Tongue (tissue), 2 donors: Measurements from ENCODE around the gene NEURL4. TPM values are rescaled to one million over a fixed set of nuclear protein-coding genes. Genes with fewer than 3 reads are reported as not detected.

ENCODE experiments used
- DNase-seq: peaks from one replicate; pipeline ENCODE4 v3.0.0-alpha.2; 2015
- total RNA-seq: library from RNA; depleted of rRNA; stranded (reverse); fragments of >200 nt; gene quantifications from one replicate; pipeline ENCODE4 v1.2.3, GENCODE V29; 2014

Gene NEURL4
- total RNA-seq, 1 donor from 2014 or later = 22.5 TPM

DNA sequence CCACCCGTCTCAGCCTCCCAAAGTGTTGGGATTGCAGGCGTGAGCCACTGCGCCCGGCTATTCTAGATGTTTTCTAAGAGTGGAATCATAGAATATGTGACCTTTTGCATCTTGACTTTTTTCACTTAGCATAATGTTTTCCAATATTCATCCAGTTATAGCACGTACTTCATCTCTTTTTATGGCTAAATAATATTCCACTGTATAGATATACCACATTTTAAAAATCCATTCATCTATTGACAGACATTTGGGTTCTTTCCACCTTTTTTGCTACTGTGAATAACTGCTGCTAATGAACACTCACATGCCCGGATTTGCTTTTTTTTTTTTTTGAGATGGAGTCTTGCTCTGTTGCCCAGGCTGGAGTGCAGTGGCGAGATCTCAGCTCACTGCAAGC, 25.0 kb downstream of the NEURL4 start:
- DNase-seq = no peak

DNA sequence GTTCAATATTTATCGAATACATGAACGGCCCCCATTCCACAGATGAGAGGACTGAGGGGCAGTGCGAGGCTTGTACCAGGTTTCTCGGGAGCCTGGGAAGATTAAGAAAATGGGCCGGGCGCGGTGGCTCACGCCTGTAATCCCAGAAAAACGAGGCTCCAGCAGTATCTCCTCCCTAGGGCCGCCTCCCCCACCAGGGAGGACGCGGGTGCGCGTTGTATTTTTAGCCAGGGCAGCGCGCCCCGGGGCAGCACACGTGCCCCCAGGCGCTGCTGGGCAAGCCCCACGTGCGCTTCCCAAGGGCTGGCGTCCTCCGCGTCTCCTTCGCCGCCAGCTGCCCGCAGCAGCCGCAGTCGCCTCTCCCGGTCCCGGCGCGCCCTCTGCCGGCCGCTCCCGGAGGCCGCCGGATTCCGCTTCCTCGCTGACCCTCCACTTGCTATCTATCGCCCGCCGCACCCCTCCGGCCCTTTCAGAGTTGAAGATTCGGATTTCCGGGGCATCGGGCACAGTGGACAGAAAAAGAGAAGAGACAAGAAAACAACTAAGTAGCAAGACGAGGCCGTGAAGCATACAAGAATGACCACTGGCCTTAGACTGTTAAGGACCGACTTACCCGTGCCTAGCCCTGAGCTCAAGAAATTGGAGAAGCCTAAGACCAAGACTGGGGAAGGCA, 32.8 kb downstream of the NEURL4 start:
- peak; percentile 90 for DNase-seq

DNA sequence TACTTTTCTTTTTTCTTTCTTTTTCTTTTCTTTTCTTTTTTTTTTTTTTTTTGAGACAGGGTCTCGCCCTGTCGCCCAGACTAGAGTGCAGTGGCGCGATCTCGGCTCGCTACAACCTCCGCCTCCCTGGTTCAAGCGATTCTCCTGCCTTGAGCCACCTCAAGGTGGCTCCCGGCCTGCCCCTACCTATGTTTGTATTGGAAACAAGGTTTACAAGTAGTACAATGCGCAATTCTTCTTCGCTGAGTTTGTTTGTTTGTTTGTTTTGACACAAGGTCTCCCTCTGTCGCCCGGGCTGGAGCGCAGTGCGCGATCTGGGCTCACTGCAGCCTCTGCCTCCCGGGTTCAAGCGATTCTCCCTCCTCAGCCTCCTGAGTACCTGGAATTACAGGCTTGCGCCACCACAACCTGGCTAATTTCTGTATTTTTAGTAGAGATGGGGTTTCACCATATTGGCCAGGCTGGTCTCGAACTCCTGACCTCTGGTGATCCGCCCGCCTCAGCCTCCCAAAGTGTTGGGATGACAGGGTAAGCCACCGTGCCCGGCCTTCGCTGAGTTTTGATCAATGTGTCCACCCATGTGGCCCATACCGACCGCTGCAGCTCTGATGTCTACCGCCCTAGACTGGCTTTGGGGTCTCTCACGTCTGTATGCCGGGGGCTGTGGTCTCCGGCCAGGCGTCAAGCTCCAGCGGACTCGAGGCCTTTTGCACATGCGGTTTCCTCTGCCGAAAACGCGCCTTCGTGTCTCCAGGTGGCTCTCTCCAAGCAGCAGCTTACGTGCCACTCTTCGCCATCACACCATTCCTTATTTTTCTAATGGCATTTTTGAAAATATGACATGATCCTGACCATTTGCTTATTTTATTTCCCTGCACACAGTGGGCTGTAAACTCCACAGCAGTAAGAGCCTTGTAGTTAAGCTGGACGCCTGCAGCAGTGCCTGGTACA, 33.6 kb downstream of the NEURL4 start:
- no peak for DNase-seq

DNA sequence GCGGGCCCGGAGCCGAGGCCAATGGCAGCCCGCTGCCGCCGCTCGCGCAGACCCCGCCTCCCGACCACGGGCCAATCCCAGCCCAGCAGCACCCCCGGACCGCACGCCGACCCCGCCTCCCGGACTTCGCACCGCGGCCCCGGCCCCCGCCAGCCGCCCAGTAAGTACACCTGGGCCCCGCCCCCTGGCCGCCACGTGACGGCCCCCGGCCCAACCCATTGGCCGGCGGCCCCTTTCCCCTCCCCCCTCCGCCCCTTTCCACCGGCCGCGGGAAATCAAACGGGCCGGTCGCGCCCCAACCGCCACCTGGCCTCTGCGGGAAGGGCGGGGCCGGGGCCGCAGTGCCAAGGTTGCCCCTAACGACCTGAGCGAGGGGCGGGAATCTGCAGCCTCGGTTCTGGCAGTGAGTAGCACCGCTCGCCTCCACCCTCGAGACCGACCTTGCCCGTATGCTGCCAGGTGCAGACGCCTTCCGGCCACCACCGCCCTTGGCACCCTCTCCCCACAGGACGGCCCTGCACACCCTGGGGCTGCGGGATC, 34.5 kb downstream of the NEURL4 start, which contains the start of gene YBX2:
Gene YBX2 (minus strand): TSS at position 26 of the 540 bp plus-strand sequence. CDS start 139 bp downstream, outside the sequence.
- peak; percentile 67 for DNase-seq

DNA sequence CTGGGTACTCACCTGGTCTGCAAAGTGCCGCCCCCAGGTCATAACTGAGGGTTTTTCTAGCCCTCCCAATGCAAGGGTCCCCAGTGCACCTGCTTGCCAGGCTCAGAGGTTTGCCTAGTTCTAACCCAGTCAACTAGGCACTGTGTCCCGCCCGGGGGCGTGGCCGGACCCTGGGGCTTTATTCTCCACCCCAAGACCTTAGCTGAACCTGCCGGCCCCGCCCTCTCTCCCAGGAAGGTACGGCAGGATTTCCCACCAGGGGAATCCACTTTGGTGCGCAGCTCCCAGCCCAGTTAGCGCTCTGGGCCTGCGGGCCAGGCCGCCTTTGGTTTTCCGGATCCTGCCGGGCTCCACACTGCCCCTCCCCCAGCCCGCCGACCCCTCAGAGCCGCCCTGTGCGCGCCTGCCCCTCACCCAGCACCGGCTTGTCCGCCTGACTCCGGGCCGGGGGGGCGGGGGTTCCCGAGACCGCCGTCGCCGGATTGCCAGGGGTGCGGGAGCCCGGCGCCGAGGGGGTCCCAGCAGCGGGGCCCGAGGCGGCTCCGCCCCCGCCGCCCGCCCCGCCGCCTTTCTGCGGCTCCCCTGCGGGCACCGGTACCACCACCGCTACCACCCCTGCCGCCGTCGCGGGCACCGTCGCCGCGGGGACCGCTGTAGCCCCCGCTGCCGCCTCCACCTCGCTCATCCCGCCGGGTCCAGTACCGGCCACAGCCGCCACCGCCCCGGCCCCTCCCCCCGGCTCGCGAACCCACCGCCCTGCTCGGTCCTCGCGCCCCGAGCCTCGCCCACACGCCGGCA, 35.1 kb downstream of the NEURL4 start:
- DNase-seq = no peak

DNA sequence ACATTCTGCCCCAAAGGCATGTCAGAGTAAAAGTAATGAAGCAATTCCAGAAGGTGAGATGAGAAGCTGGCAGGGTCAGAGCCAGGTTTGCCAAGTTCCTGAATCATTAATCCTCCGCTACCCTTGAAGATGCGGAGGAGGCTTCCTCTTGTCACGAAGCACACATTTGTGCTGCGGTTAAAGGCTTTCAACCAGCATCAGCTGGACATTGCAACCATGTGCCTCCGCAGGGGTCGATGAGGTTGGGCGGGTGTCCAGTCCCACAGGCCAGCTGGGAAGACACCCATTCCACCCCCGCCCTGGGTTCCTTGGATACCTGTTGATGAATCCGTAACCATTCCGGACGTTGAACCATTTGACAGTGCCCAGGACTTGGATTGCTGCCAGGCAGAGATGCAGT, 36.0 kb downstream of the NEURL4 start:
- DNase-seq = no peak

DNA sequence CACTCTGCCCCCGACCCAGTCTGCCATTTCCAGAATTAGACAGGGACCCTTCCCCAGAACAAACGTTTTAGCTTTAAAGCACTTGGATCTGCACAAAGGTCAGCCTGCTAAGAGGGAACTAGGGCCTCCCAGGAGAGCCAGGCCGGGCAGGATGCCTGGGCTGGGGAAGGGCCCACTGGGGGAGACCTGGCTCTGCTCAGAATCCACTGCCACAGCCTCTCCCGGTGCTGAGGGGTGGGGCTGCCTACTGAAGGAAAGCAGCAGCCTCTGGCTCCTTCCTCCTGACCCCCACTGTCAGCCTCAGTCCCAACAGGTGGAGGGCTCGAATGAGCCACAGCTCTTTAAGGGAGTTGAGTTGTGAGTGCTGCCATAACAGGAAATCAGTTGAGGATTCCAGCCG, 36.4 kb downstream of the NEURL4 start:
- peak; percentile 27 for DNase-seq

DNA sequence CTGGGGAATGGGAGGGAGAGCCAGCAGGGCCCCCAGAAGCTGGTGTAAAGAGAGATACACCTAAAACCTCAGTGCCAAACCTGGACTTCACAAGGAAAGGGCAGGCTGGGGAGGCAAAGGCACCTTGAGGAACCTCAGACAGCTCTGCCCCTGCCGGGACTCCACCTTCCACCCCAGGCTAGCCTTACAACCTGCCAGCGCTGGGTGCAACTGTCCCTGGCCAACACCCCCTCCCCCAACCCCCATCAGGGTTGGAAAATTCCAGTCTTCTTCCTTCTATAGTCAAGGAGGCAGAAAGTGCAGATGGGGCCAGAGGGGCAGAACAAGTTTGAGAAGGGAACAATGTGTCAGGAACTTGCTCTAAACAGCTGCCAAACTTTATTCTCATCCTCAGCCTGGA, 36.9 kb downstream of the NEURL4 start:
- no peak for DNase-seq

DNA sequence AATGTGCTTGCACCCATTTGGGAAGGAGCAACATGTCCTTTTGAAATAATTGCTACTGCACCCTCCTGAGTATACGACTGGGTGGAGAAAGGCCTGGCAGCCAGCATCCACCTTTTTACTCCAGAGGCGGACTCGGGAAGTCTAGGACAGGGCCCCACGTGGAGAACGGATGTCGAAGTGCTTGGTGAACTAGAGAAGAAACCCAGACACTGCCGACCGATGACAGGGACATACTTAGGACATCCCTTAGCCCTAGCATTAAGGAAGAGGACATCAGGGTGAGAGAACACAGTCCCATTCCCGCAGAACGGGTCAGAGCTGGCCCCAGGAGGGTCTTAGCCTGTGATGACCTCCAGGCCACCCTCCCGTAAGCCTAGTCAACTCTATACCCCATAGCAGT, 38.5 kb downstream of the NEURL4 start:
- DNase-seq = no peak

DNA sequence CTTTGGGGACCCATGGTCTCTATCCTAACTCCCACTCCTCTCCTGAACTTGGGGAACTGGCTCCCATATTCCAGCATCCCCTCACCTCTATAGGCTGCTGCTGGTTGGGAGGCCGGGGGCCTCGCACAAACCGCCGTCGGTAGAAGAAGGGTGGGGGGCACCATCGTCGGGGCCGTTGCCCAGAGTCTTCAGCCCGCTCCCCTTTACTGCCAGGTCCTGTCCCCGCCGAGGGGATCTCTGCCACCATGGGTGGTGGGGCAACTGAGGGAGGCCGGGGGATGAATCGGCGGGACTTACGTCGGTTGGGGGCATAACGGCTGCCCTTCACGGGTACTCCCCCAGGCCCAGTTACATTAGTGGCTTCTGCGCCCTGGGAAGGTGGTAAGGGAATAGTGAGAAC, 39.0 kb downstream of the NEURL4 start:
- DNase-seq = no peak

DNA sequence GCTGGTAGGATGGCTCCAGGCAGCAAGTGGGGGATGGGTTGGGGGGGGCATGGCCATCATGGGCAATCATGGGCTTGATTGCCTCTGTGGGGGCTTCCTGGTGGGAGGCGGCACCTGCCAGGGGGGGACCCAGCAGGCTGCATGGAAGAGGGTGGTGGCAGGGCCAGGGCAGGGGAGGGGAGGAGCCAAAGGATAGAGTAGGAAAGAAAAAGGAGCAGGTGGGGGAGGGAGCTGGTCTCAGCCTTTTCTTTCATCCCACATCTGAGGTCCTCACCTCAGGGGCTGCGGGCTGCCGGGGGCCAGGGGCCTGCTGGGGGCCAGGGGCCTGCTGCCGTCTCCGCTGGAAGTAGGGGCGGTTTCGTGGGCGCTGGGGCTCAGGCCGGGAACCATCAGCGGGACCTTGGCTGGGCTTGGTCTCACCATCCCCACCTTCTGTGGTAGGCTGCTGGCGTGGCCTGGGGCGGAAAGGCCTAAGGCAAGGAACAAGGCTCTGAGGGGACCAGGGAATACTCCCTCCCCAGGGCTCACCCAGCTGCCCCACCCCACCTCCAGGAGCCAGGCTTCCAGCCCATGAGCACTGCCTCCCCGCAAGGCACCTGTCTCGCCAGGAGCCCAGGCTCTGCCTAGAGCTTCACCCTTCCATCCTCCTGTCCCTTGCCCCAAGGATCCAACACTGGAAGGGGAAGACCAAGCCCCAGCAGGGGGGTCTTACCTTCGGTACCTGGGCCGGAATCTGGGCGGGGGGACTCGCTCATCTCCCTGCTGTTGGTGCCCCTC, 39.7 kb downstream of the NEURL4 start:
- DNase-seq = no peak

DNA sequence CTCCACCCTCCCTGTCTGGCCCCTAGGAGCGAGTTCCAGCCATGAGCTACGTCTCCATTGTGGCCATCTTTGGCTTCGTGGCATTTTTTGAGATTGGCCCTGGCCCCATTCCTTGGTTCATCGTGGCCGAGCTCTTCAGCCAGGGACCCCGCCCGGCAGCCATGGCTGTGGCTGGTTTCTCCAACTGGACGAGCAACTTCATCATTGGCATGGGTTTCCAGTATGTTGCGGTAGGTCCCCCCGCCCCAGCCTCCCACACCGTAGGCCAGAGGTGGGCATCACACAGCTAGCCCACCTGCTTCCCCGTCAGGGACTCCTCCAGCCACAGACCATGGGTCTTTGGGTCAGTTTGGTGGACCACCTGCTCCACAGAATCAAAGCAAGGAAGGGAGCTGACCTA, 43.5 kb downstream of the NEURL4 start:
- no peak for DNase-seq

DNA sequence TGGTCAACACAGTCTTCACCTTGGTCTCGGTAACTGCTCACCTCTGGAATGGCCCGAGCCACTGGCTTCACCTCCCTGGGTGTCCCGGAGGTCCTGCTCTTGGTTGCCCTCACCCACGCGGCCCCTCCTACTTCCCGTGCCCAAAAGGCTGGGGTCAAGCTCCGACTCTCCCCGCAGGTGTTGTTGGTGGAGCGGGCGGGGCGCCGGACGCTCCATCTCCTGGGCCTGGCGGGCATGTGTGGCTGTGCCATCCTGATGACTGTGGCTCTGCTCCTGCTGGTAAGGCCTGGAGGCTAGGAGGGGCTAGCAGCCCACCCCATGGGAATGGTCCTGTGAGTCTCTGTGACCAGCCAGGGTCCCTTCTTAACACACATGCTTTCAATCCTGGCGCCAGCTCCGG, 44.2 kb downstream of the NEURL4 start:
- DNase-seq = no peak

DNA sequence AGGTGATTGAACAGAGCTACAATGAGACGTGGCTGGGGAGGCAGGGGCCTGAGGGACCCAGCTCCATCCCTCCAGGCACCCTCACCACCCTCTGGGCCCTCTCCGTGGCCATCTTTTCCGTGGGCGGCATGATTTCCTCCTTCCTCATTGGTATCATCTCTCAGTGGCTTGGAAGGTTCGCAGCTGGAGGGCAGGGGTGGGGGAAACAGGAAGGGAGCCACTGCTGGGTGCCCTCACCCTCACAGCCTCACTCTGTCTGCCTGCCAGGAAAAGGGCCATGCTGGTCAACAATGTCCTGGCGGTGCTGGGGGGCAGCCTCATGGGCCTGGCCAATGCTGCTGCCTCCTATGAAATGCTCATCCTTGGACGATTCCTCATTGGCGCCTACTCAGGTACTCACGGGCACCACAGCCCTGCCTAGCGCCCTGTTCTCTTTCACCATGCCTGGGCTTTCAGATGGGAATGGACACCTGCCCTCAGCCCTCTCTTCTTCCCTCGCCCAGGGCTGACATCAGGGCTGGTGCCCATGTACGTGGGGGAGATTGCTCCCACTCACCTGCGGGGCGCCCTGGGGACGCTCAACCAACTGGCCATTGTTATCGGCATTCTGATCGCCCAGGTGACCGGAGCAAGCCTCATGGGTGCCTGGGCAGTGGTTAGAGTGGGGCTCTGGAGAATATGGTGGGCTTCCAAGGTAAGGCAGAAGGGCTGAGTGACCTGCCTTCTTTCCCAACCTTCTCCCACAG, 45.5 kb downstream of the NEURL4 start:
- DNase-seq = no peak

DNA sequence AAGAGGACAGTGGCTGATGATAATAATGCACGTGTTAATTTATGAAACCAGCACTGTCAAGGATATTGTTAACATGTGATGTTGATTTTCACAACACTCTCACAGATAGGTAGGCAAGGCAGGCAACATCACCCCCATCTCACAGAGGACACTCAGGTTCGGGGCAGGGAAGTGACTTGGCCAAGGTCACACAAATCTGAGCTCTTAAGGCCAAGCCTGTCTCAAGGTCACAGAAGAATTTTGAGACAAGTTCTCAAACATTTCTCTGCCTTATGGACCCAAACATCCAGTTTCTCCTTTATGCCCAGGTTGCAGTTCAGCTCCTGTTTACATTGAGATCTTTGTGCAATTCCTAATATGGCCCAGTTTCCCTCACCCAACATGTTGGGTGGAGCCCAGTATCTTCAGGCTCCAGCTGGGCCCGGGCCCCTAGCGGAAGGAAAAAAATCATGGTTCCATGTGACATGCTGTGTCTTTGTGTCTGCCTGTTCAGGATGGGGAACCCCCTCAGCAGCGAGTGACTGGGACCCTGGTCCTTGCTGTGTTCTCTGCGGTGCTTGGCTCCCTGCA, 46.3 kb downstream of the NEURL4 start:
- DNase-seq = no peak

DNA sequence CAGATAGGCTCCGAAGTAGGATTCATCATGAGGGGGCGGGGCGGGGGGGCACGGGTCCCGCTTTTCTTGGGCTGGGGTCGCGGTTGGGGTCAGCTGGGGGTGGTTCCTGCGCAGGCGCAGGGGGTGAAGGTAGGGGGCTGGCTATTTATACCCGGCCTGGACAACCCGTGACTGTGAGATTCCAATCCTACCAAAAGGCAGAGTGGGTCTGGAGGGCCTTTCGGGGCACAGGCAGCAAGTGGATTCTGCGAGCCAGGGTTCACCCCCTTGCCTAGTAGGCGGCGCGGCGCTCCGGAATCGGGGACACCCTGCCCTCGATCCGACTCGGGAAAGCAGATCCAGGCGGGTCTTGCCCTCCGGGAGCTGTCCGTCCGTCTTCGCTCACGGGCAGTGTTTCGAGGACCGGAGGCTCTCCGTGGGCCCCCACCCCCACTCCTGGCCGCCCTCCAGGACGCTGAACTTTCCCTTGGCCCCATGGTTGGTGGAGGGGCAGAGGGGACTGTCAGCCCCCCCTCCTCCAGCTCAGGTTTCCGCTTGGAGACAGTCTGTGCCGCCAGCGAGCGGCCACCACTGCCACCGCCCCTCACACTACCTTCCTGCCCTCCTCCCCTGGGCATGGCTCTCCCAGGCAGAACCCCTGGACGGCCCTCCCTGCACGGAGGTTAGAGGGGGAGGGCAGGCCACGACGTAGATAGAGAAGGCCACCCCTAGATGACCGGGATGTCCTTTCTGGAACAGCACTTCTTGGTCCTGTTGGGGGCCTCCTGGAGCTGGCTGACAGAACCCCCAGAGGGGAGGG, 47.0 kb downstream of the NEURL4 start:
- peak; percentile 65 for DNase-seq

DNA sequence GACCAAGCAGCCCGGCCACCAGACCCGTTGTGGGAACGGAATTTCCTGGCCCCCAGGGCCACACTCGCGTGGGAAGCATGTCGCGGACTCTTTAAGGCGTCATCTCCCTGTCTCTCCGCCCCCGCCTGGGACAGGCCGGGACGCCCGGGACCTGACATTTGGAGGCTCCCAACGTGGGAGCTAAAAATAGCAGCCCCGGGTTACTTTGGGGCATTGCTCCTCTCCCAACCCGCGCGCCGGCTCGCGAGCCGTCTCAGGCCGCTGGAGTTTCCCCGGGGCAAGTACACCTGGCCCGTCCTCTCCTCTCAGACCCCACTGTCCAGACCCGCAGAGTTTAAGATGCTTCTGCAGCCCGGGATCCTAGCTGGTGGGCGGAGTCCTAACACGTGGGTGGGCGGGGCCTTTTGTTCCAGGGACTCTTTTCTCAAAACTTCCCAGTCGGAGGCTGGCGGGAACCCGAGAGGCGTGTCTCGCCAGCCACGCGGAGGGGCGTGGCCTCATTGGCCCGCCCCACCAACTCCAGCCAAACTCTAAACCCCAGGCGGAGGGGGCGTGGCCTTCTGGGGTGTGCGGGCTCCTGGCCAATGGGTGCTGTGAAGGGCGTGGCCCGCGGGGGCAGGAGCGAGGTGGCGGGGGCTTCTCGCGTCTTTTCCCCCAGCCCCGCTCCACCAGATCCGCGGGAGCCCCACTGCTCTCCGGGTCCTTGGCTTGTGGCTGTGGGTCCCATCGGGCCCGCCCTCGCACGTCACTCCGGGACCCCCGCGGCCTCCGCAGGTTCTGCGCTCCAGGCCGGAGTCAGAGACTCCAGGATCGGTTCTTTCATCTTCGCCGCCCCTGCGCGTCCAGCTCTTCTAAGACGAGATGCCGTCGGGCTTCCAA, 47.8 kb downstream of the NEURL4 start, which contains the start of gene SLC2A4:
Gene SLC2A4 (plus strand): TSS at position 645 of the 879 bp plus-strand sequence. CDS start 217 bp downstream, at position 862.
- peak; percentile 97 for DNase-seq

DNA sequence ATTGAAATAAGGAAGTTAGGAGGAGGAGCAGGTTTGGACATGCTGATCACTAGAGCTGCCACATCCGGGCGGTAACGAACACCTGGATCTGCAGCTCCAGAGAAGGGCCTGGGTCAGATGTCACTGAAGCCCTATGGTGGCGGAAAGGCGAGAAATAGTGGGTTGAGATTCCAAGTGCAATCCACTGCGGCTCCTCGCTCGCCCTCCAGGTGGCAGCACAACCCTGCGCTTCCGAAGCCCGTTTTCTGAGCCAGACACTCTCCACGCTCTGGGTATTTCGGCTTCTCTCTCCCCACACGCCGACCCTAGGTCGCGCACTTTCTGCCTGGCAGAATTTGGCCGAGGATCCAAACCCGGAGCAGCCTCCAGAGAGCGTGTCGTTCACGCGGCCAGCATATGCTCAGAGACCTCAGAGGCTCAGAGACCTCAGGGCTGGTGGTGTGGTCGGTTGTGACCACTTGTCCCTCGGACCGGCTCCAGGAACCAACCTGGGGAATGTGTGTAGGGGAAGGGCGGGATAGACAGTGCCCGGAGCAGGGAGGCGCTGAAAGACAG, 48.5 kb downstream of the NEURL4 start:
- DNase-seq = peak; percentile 90
